ENCODE results near the gene CFAP57.

GRCh38 chr1:43156026-43156425 is 16.1 kb upstream of the CFAP57 start:
- TF ChIP-seq REST (IDR thresholded peaks at IDR 0.05; ENCODE audit: borderline replicate concordance) (no peak), CTCF (IDR thresholded peaks at IDR 0.05; ENCODE audit: poor library complexity, severe bottlenecking) (no peak), EZH2 (IDR thresholded peaks at IDR 0.05; ENCODE audit: borderline replicate concordance, insufficient read depth, low read length, poor library complexity, severe bottlenecking) (no peak), POLR2AphosphoS5 (IDR thresholded peaks at IDR 0.05) (no peak)

All from neural cell (in vitro differentiated cells).